Vein endothelial cell (primary cell): ENCODE data around the gene ABHD1. TPM values are rescaled to one million over a fixed set of nuclear protein-coding genes. Genes with fewer than 3 reads are reported as not detected.

Experiments used
- total RNA-seq: library from RNA; depleted of rRNA; stranded (reverse); fragments of >200 nt; gene quantifications from 2 replicates; pipeline ENCODE4 v1.2.3, GENCODE V29; 2012

ABHD1 gene
- under 0.01 TPM in 1 of 2 replicates, not detected in the other for total RNA-seq

DNA sequence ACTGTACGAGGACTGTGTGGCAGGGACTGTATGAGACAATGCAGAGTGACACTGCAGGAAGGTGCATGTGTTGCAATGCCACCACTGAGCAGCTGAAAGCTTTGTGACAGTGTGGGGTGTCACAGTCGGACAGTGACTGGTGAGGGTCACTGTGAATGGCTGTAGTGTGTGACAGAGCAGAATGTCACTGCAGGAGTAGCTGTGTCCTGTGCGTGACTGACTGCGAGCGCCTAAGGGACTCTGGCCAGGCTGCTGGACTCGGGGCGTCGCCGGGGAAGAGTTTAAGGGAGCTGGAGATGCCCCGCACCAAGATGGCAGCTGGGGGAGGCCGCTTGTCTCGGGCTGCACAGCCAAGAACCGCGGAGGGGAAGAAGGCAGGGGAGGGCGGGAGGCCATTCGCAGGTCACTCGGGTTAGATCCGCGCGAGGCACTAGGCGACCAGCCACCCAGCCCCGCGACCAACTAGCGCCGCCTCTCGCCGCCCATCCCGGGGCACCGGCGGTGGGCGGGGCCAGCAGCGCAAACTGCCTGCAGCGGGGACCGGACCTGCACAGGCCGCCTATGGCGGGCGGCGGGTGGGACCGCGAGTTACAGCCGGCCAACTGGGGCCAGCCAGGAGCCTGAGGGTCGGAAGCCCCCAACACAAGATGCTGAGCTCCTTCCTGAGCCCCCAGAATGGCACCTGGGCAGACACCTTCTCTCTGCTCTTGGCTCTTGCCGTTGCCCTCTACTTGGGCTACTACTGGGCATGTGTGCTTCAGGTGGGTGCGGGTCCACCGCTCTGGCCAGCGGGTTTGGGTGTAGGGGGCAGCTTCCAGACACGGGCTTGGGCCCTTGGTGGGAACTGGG lies at the start of gene ABHD1:
TSS of gene ABHD1 (plus strand) at position 514 of the 849 bp plus-strand sequence. CDS start at position 648, 134 bp downstream.

DNA sequence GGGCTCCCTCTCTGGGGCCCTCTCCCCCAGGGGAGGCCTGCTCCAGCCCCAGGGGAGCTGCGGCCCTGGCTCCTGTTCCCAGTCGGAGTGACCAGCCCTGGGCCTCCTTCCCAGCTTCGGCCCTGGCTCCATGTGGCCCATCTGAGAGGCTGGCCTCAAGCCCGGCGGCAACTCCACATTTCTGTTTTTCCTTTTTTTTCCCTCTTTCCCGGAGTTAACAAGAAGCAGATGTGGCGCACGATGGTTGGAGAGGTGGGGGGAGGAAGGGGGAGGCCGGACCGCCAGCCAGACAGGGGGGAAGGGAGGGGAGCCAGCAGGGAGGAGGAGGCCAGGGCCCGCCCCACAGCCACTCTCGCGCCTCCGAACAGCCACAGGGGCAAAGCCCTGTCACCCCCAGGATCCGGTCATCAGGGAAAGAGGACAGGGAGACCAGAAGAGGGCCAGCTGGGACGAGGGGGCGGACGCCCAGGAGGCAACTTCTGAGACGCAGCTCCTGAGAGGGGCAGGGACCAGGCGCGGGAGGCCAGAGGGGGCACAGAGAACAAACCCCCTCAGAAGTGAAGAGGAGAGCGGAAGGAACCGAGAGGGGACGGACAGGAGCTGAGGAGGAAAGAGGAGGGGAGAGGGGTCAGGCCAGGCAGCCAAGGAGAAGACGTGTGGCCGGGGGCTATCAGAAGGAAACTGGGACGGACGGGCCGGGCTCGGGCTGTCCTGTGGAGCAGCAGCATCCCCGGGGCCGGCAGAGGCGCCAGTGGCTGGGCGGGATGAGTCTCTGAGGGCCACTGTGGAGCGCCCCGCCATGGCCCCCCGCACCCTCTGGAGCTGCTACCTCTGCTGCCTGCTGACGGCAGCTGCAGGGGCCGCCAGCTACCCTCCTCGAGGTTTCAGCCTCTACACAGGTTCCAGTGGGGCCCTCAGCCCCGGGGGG lies 45.1 kb upstream of the ABHD1 start, which contains the start of gene EMILIN1:
TSS of gene EMILIN1 (plus strand) at position 349 of the 928 bp plus-strand sequence. CDS start at position 800, 451 bp downstream.

DNA sequence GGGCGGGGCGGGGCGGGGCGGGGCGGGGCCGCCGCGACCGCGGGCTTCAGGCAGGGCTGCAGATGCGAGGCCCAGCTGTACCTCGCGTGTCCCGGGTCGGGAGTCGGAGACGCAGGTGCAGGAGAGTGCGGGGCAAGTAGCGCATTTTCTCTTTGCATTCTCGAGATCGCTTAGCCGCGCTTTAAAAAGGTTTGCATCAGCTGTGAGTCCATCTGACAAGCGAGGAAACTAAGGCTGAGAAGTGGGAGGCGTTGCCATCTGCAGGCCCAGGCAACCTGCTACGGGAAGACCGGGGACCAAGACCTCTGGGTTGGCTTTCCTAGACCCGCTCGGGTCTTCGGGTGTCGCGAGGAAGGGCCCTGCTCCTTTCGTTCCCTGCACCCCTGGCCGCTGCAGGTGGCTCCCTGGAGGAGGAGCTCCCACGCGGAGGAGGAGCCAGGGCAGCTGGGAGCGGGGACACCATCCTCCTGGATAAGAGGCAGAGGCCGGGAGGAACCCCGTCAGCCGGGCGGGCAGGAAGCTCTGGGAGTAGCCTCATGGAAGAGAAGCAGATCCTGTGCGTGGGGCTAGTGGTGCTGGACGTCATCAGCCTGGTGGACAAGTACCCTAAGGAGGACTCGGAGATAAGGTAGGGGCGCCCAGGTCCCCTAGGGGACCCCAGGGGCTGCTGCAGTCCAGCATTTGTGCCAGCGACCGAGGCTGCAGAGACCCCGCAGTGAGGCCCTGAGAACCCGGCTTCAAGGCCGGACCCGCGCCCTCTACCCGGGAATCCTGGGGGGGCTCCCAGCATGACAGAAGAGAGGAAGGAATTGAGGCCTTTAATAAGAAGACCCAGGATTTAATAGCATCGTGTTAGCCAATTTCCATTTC lies 36.7 kb upstream of the ABHD1 start, which contains the start of gene KHK:
TSS of gene KHK (plus strand) at position 49 of the 870 bp plus-strand sequence. CDS start at position 537, 488 bp downstream.

DNA sequence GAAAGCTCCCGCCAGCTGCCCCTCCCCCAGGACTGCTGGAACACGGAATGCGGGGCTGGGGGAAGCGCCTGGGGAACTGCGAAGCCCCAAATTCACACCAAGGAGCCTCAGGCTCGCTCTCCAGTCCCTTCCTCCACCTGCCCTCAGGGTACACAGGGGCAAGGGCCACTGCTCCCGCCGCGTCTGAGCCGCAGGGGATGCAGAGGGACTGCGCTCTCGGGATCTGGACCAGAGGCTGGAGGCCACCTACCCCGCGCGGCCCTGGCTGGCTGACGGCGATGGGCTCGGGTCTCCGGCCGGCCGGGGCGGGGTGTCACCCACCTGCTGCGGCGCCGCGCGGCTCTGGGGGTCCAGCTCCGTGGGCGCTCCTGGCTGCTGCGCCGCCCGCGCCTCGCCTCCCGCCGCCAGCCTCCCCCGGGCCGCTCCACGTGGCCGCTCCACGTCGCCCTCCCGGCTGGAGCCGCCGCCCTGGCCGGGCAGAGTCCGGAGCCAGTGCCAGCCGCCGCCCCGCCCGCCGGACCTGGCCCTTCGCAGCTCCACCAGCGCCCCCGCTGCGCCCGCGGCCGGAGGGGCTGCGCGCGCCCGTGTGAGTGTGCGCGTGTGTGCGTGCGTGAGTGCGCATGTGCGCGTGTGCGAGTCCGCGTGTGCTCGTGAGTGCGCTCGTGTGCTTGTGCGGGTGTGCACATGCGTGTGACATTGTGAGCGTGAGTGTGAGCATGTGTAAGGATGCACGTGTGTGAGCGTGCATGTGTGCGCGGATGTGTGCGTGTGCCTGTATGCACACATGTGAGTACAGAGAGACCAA lies 4.9 kb upstream of the ABHD1 start, which contains the start of gene CGREF1:
TSS of gene CGREF1 (minus strand) at position 604 of the 805 bp plus-strand sequence. CDS start 14,762 bp downstream, outside the sequence.

DNA sequence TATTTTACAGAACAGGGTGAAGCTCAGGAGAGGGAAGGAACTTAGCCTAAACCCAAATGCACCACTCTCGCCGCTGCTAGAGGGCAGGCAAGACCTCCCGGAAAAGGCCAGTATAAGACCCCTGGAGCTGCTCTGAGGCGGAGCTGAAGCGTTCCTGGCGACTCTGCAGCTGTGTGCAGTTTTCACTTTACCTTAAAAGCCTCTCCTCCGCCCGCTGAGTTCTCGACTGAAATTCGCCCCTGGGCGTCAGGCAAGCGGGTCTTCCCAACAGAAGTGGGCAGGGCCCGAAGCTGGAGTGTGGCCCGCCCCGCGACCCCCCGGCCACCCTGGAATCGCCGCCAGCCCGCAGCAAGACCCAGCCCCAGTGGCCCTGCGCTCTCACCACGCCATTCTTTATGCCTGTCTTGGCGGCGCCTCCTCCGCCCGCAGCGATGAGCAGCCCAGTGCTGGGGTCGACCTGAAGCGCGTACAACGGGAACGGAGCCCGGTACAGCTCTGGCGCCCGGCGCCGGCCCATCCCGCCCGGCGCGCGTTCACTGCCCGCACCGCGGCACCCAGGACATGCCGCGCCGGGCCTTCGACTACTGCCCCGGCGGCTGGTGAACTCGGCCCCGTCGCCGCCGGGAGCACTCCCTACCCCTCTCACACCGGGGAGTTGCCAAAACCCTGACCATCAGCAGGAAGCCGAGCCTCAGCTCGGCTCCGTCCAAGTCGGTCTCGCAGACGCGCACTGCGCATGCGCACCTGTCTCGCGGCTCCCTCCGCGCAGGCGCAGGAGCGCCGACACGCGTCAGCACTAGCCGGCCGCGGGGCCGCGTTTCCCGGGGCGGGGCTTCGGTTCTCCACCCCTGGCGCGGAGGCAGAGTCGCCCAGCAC lies 10.5 kb downstream of the ABHD1 start, which contains the start of gene PREB:
TSS of gene PREB (minus strand) at position 732 of the 876 bp plus-strand sequence. CDS start at position 517, 215 bp downstream.

DNA sequence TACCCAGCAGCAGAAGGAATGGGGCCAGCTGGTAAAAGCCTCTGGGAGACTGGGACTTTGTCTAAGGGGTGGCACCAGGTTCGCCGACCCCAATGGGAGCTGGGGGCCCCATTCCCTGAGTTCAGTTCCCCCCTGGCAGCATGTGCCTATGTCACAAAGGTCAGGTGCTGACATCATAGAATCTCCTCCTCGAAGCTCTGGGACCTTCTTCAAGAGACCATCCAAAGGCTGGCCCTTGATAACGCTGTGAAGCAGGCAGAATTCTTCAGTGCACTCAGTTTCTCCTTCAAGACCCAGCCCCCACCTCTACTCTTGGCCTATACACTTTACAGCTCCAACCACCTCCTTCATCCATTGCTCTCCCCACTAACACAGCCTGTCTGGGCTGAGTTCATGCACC lies 15.7 kb downstream of the ABHD1 start, which contains the start of gene PRR30:
TSS of gene PRR30 (minus strand) at position 101 of the 400 bp plus-strand sequence. CDS start 1,081 bp downstream, outside the sequence.

DNA sequence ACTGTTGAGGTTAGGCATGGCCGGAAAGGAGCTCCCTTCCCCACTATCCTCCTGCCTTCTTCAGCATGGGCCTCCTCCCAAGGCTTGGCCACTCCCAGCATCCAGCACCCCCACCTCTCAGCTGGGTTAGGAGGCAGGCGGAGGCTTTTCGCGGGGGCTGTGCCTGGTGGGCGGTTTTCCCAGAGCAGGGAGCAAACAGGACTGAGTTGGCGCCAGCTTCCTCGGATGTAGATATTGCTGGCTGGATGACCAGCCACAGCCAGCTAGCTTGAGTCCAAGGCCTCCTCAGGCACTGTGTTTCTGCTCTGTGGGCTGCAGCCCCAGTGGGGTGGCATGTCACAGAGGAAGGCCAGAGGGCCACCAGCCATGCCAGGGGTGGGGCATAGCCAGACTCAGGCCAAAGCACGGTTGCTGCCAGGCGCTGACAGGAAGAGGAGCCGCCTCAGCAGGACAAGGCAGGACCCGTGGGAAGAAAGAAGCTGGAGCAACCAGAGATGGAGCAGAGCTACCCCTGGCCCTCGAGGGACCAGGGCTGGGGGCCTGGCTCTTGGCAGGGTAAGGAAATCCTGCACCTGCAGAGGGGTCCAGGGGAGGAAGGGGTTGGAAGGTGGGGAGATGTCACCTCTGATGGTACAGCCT lies 25.3 kb downstream of the ABHD1 start, which contains the start of gene TCF23:
TSS of gene TCF23 (plus strand) at position 204 of the 639 bp plus-strand sequence. CDS start at position 334, 130 bp downstream.

Other genes with a start within 250 kb of the ABHD1 start
- gene MAPRE3, start 153.2 kb upstream of the ABHD1 start, total RNA-seq: 1.5 and 2.9 TPM in 2 replicates
- 53.2 and 73.8 TPM in 2 replicates for gene TMEM214, start 90.8 kb upstream of the ABHD1 start, total RNA-seq
- 30.4 and 32.0 TPM in 2 replicates for gene AGBL5, start 72.1 kb upstream of the ABHD1 start, total RNA-seq
- 212 and 355 TPM in 2 replicates for gene OST4, start 52.2 kb upstream of the ABHD1 start, total RNA-seq
- gene EMILIN1, start 45.2 kb upstream of the ABHD1 start, total RNA-seq: 1.4 and 2.9 TPM in 2 replicates
- gene KHK, start 37.0 kb upstream of the ABHD1 start, total RNA-seq: 0.98 and 2.6 TPM in 2 replicates
- gene CGREF1, start 4.7 kb upstream of the ABHD1 start, total RNA-seq: 3.2 and 8.5 TPM in 2 replicates
- gene PREB, start 10.8 kb downstream of the ABHD1 start, total RNA-seq: 39.0 and 43.1 TPM in 2 replicates
- gene PRR30, start 15.6 kb downstream of the ABHD1 start, total RNA-seq: not detected in 2 replicates
- gene TCF23, start 25.2 kb downstream of the ABHD1 start, total RNA-seq: not detected in 2 replicates
- 120 and 128 TPM in 2 replicates for gene ATRAID, start 88.2 kb downstream of the ABHD1 start, total RNA-seq
- 29.7 and 41.7 TPM in 2 replicates for gene SLC5A6, start 88.5 kb downstream of the ABHD1 start, total RNA-seq
- 41.7 and 41.8 TPM in 2 replicates for gene CAD, start 93.6 kb downstream of the ABHD1 start, total RNA-seq
- 3.2 and 11.8 TPM in 2 replicates for gene SLC30A3, start 139.2 kb downstream of the ABHD1 start, total RNA-seq
- 0.19 and 0.98 TPM in 2 replicates for gene DNAJC5G, start 151.6 kb downstream of the ABHD1 start, total RNA-seq
- 0.10 and 0.33 TPM in 2 replicates for gene TRIM54, start 158.6 kb downstream of the ABHD1 start, total RNA-seq
- gene UCN, start 184.6 kb downstream of the ABHD1 start, total RNA-seq: 0.38 and 1.3 TPM in 2 replicates
- gene MPV17, start 199.3 kb downstream of the ABHD1 start, total RNA-seq: 75.0 and 79.4 TPM in 2 replicates
- gene GTF3C2, start 232.9 kb downstream of the ABHD1 start, total RNA-seq: 52.6 and 53.2 TPM in 2 replicates
- gene EIF2B4, start 246.5 kb downstream of the ABHD1 start, total RNA-seq: 28.7 and 32.4 TPM in 2 replicates
- gene SNX17, start 246.8 kb downstream of the ABHD1 start, total RNA-seq: 112 and 136 TPM in 2 replicates